ENCODE measurements around the gene PSMG4. TPM values are rescaled to one million over a fixed set of nuclear protein-coding genes. Genes with fewer than 3 reads are reported as not detected.

Gene PSMG4
- total and polyA plus RNA-seq, 2 of the 8 experiments (the other 6 are each of a cell fraction or from before 2014, with no cell fraction given): 40.6 to 113 TPM

- Histone ChIP-seq H2BK120ac (replicated peaks; ENCODE audit: low read depth, low read length) (no peak overlapping the region), H4K91ac (replicated peaks; ENCODE audit: insufficient read length, low read length) (no peak overlapping the region), H3K4me3 (ENCODE audit: extremely low read depth in 1 of 4, insufficient read depth in 2 of 4, low read depth in 3 of 4, low read length in 4 of 4) (no peak overlapping the region), H2AK5ac (ENCODE audit: low read depth, low read length) (0 out of 2 replicates have a peak overlapping the region, but pooled peaks have one; percentile 65), H2BK15ac (ENCODE audit: low read length) (no peak overlapping the region), H3K4me1 (replicated peaks in 1 of 4; ENCODE audit: control insufficient read depth in 3 of 4, insufficient read depth in 4 of 4, low read length in 3 of 4) (peaks cover 0 to under 1% (median 0%) of the 10 kb centered on the region in 4 experiments; a peak in 3 of 7 replicates), H3K9ac (replicated peaks in 1 of 4; ENCODE audit: extremely low read depth in 1 of 4, low read depth in 3 of 4, low read length in 3 of 4) (no peak overlapping the region), H2BK12ac (ENCODE audit: low read depth, low read length) (no peak overlapping the region), H3K56ac (replicated peaks; ENCODE audit: insufficient read length, low read depth, low read length) (no peak overlapping the region), H4K5ac (ENCODE audit: insufficient read length, low read depth, low read length) (no peak overlapping the region), H3K36me3 (ENCODE audit: control insufficient read depth in 2 of 4, insufficient read depth in 4 of 4, low read length in 3 of 4) (no peaks in the 10 kb centered on the region), H3K14ac (ENCODE audit: insufficient read length) (no peak overlapping the region), H4K20me1 (replicated peaks in 1 of 2; ENCODE audit: control insufficient read depth in 1 of 2, insufficient read depth in 2 of 2, low read length in 2 of 2) (no peaks in the 10 kb centered on the region), H3K23ac (ENCODE audit: insufficient read length) (no peak overlapping the region), H2BK5ac (ENCODE audit: low read depth, low read length) (no peak overlapping the region), H3K27me3 (replicated peaks in 1 of 4; ENCODE audit: control insufficient read depth in 3 of 4, extremely low read depth in 1 of 4, insufficient read depth in 3 of 4, low read length in 3 of 4) (no peaks in the 10 kb centered on the region), H3K4ac (replicated peaks; ENCODE audit: insufficient read length, low read depth, low read length) (no peak overlapping the region), H3K4me2 (ENCODE audit: insufficient read depth in 1 of 2, low read depth in 2 of 2, low read length in 2 of 2) (no peak overlapping the region), H3K79me1 (ENCODE audit: low read depth, low read length) (no peaks in the 10 kb centered on the region), H3K23me2 (ENCODE audit: low read depth, low read length) (no peaks in the 10 kb centered on the region), H3K79me2 (ENCODE audit: control insufficient read depth in 1 of 2, insufficient read depth in 2 of 2, low read length in 2 of 2) (no peaks in the 10 kb centered on the region), H3K9me3 (ENCODE audit: insufficient read depth in 2 of 2, low read depth in 1 of 2, low read length in 1 of 2) (no peaks in the 10 kb centered on the region), H2BK20ac (ENCODE audit: low read length) (no peak overlapping the region), H3K18ac (ENCODE audit: extremely low read depth, low read length) (no peak overlapping the region), H3K27ac (ENCODE audit: low read depth, low read length) (no peak overlapping the region), H4K8ac (ENCODE audit: extremely low read depth, insufficient read depth, low read length) (0 out of 2 replicates have a peak overlapping the region, but pooled peaks have one; percentile 18), H2AFZ (ENCODE audit: low read length) (no peak overlapping the region)
- ChIA-PET POLR2A (ENCODE audit: partially characterized antibody) (interaction anchor here (0.7 to 3.4 kb wide), 6 partner anchors 8 to 99 kb away, joined by 3 to 15 read pairs (median 4); no protein-coding TSS in a partner anchor), CTCF (ENCODE audit: partially characterized antibody) (interaction anchor here (0.9 to 17.3 kb wide), 11 partner anchors 9 to 506 kb away, joined by 3 to 263 read pairs (median 6); partner anchors contain the start of gene TUBB2A)
- TF ChIP-seq RNF2 (IDR thresholded peaks at IDR 0.05; ENCODE audit: borderline replicate concordance, low read depth, low read length, missing control alignments, poor library complexity, severe bottlenecking): no peak
- no peak for TF ChIP-seq SRF (IDR thresholded peaks at IDR 0.05; ENCODE audit: low read depth, low read length)
- no peak for TF ChIP-seq MAX (IDR thresholded peaks at IDR 0.05)
- TF ChIP-seq JUN (IDR thresholded peaks at IDR 0.05; ENCODE audit: low read depth, low read length): no peak
- DNase-seq (ENCODE audit: low read depth in 1 of 2, low spot score in 2 of 2) (no peak), FAIRE-seq (no peak)
- 87% methylated on average over 7 of the region's 7 CpGs; no CpG with 5 or more reads in 1 of the 2 experiments for WGBS, 2 experiments (ENCODE audit: extremely low coverage in 1 of 2, insufficient coverage in 1 of 2, insufficient read length in 1 of 2, insufficient replicate concordance in 2 of 2, low coverage in 1 of 2, low lambda C conversion rate in 2 of 2, missing lambda C conversion rate in 1 of 2)
Measured at GRCh38 chr6:3240595-3240994, 18.2 kb upstream of the PSMG4 start.

Data from H1 (cell line).